Measurements from ENCODE around the gene TMEM272.

The TMEM272 gene

DNA sequence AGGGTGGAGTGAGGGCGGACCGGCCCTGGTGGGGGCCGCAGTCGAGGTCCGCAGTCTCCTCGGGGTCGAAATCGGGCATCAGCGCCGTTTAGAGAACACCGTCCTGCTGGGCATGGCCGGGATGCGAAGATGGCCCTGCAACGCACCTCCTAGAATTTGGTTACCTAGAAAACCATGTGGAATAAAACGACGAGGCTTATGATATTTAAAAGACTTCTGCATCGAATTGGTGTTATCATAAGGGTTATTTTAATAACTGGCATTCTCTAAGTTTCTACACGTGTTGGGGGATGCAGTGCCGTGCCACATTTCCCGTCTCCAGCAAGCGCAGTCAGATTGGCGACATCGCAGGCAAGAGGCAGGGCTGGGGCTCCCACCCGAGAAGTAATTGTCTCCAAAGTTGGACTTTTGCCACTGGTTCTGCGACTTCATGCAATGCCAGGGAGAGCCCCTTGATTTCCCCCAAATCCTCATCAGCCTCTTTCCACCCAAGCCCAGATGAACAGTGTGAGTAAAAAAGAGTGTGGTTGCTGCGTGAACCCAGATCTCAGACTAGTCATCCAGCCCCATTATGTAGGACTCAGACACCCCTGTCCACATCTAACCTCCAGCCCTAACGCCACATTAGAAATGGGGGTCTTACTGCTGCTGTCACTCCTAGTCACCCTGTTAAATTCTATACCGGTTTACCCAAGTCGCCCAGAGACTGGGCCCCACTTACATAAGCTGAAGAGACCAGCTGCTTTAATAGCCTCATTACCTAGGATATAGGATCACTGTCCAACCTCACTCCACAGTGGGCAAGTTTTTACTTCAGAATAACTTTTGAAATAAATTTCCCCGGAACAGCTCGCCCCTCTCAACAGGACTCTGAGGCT, 40.4 kb downstream of the TMEM272 start:
- no peaks in the 10 kb centered on the region for H3K9me3 ChIP-seq (ENCODE audit: insufficient read depth, low read length)
- peak overlapping the region; percentile 80 for H3K4me2 ChIP-seq (ENCODE audit: low read depth, low read length, poor library complexity, severe bottlenecking)
- H4K20me1 ChIP-seq (ENCODE audit: low read depth, low read length) = no peaks in the 10 kb centered on the region
- H3K27me3 ChIP-seq (ENCODE audit: low read length) = no peaks in the 10 kb centered on the region
- TF ChIP-seq EZH2phosphoT487 (conservative IDR thresholded peaks at IDR 0.05; ENCODE audit: low read length) = no peak
- no peak for TF ChIP-seq CTCF (IDR thresholded peaks at IDR 0.05; ENCODE audit: insufficient read depth, low read length, poor library complexity, severe bottlenecking)
- peak overlapping the region; percentile 91 for H3K9ac ChIP-seq (ENCODE audit: low read length)
- H3K36me3 ChIP-seq (ENCODE audit: low read length) = no peaks in the 10 kb centered on the region
- H3K79me2 ChIP-seq (ENCODE audit: insufficient read depth, low read length) = no peaks in the 10 kb centered on the region
- H2AFZ ChIP-seq (ENCODE audit: low read depth, low read length, severe bottlenecking) = peak overlapping the region; percentile 85
- H3K9me2 ChIP-seq (replicated peaks; ENCODE audit: insufficient read depth, low read length) = no peaks in the 10 kb centered on the region
- peak overlapping the region; percentile 83 for H3K4me3 ChIP-seq (ENCODE audit: insufficient read depth, low read length, poor library complexity, severe bottlenecking)
- peak overlapping the region; percentile 56 for H3K27ac ChIP-seq (ENCODE audit: low read depth, low read length)
- H3F3A ChIP-seq (ENCODE audit: insufficient read depth) = peaks cover 14% of the 10 kb centered on the region; the same call in 1 of the 2 replicates

DNA sequence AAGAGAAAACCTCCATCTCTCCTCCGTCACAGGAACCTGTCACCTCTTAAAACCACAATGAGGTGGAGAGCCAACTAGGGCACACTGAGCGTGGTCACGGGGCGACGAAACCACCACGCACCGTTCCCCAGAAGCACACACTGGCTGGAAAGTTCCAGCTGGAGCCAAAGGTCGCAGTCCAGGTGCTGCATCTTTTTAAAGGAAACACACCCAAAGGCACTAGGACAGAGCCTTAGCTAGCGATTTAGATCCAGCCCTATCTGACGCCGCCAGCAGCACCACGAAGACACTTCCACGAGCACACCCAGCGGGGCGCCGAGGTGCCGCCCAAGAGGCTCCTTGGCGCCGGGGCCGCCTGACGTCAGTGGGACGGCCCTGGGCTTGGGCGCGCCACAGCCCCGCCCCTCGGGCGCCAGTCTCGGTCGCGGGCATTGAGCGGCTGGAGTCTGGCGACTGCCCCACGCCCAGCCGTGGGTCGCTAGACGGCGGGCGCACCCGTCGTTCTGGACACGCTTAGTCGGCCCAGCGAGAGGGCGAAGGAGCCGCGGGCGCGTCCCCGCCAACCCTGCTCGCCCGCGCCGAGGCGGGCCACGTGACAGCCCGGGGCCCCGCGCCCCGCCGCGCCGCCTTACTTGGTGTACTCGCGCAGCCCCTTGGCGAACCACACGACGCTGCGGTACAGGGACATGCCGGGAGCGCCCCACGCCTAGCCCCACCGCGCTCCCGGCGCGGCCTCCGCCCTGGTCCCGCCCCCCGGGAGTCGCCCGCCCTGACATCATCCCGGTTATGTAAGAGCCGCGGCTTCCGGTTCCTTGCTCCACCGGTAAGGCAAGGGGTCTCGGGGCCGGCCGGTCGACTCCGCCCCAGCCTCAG, 41.3 kb downstream of the TMEM272 start, which contains the start of gene DHRS12:
Gene DHRS12, minus strand, starts transcription at position 742 of the 873 bp plus-strand sequence. CDS start 4,504 bp downstream, outside the sequence.
- H3K4me2 ChIP-seq (ENCODE audit: low read depth, low read length, poor library complexity, severe bottlenecking) = peak within 1 kb of the TSS; percentile 80
- peak within 1 kb of the TSS; percentile 91 for H3K9ac ChIP-seq (ENCODE audit: low read length)
- peak within 1 kb of the TSS; percentile 56 for H3K27ac ChIP-seq (ENCODE audit: low read depth, low read length)
- peak within 1 kb of the TSS; percentile 83 for H3K4me3 ChIP-seq (ENCODE audit: insufficient read depth, low read length, poor library complexity, severe bottlenecking)
- no peak for TF ChIP-seq EZH2phosphoT487 (conservative IDR thresholded peaks at IDR 0.05; ENCODE audit: low read length)
- TF ChIP-seq CTCF (IDR thresholded peaks at IDR 0.05; ENCODE audit: insufficient read depth, low read length, poor library complexity, severe bottlenecking) = no peak
- H4K20me1 ChIP-seq (ENCODE audit: low read depth, low read length) = no peaks in the 10 kb centered on the region
- H3K36me3 ChIP-seq (ENCODE audit: low read length) = no peaks in the 10 kb centered on the region
- H2AFZ ChIP-seq (ENCODE audit: low read depth, low read length, severe bottlenecking) = peak within 1 kb of the TSS; percentile 85
- no peaks in the 10 kb centered on the region for H3K79me2 ChIP-seq (ENCODE audit: insufficient read depth, low read length)
- H3F3A ChIP-seq (ENCODE audit: insufficient read depth) = peaks cover 14% of the 10 kb centered on the region; the same call in 1 of the 2 replicates
- H3K9me2 ChIP-seq (replicated peaks; ENCODE audit: insufficient read depth, low read length) = no peaks in the 10 kb centered on the region
- H3K27me3 ChIP-seq (ENCODE audit: low read length) = no peaks in the 10 kb centered on the region
- no peaks in the 10 kb centered on the region for H3K9me3 ChIP-seq (ENCODE audit: insufficient read depth, low read length)

GRCh38 chr13:51802631-51803418, 42.2 kb downstream of the TMEM272 start:
- no peaks in the 10 kb centered on the region for H3K79me2 ChIP-seq (ENCODE audit: insufficient read depth, low read length)
- H3K36me3 ChIP-seq (ENCODE audit: low read length) = no peaks in the 10 kb centered on the region
- H3K9ac ChIP-seq (ENCODE audit: low read length) = peak overlapping the region; percentile 91
- H3K4me2 ChIP-seq (ENCODE audit: low read depth, low read length, poor library complexity, severe bottlenecking) = peak overlapping the region; percentile 80
- H2AFZ ChIP-seq (ENCODE audit: low read depth, low read length, severe bottlenecking) = peak overlapping the region; percentile 85
- H3K27ac ChIP-seq (ENCODE audit: low read depth, low read length) = peak overlapping the region; percentile 56
- no peaks in the 10 kb centered on the region for H3K27me3 ChIP-seq (ENCODE audit: low read length)
- H3F3A ChIP-seq (ENCODE audit: insufficient read depth) = peaks cover 14% of the 10 kb centered on the region; the same call in 1 of the 2 replicates
- H3K9me3 ChIP-seq (ENCODE audit: insufficient read depth, low read length) = no peaks in the 10 kb centered on the region
- H3K9me2 ChIP-seq (replicated peaks; ENCODE audit: insufficient read depth, low read length) = no peaks in the 10 kb centered on the region
- H4K20me1 ChIP-seq (ENCODE audit: low read depth, low read length) = no peaks in the 10 kb centered on the region
- peak overlapping the region; percentile 83 for H3K4me3 ChIP-seq (ENCODE audit: insufficient read depth, low read length, poor library complexity, severe bottlenecking)
- TF ChIP-seq CTCF (IDR thresholded peaks at IDR 0.05; ENCODE audit: insufficient read depth, low read length, poor library complexity, severe bottlenecking) = no peak
- TF ChIP-seq EZH2phosphoT487 (conservative IDR thresholded peaks at IDR 0.05; ENCODE audit: low read length) = no peak
